B cell (primary cell): ENCODE data around the gene PUDP. TPM values are rescaled to one million over a fixed set of nuclear protein-coding genes. Genes with fewer than 3 reads are reported as not detected.

ENCODE experiments used
- ATAC-seq: fragments of 200-7000 bp; cut with Tn5 transposase; one replicate; pipeline ENCODE4 v1.10.0; 2021; ENCODE audit warnings: low read depth, mild to moderate bottlenecking, moderate number of reproducible peaks, moderate library complexity
- CTCF ChIA-PET: fragments of 350-600 bp; sonication (Branson Sonifier 250); formaldehyde crosslinking; loops from one replicate; lab custom pipeline; 2021; ENCODE audit warnings: antibody characterized with exemption, inconsistent platforms; lab: Charles Lee
- POLR2A ChIA-PET: fragments of 350-600 bp; sonication (Branson Sonifier 250); formaldehyde crosslinking; loops from one replicate; lab custom pipeline; 2021; ENCODE audit warnings: antibody characterized with exemption; lab: Charles Lee
- DNase-seq: peaks from one replicate; pipeline ENCODE4 v3.0.0; 2013
- H2AFZ ChIP-seq: 2 replicates; pipeline ENCODE4 v1.6.1; 2012; ENCODE audit warnings: mild to moderate bottlenecking, low read depth, low read length; ENCODE audit not compliant: insufficient read depth, poor library complexity, severe bottlenecking
- H3K27ac ChIP-seq, 2 donors: 1 replicate in 1 of 2; 2 replicates in 1 of 2; pipeline ENCODE4 v1.5.1; 2012 to 2013; ENCODE audit warnings: low read length in 2 of 2, mild to moderate bottlenecking in 2 of 2, moderate library complexity in 1 of 2
- H3K27me3 ChIP-seq, 4 experiments: fragments of 200-600 bp in 1 of 4; sonication (generic) in 1 of 4; replicated peaks in 1 of 4; 1 replicate in 2 of 4; 2 replicates in 2 of 4; pipeline versions ENCODE4 v1.6.1 to v1.7.0; 2013 to 2016; ENCODE audit warnings: low read length in 3 of 4, mild to moderate bottlenecking in 2 of 4, mixed read lengths in 1 of 4, moderate library complexity in 1 of 4; ENCODE audit not compliant: insufficient read depth in 4 of 4, control insufficient read depth in 3 of 4; ENCODE audit errors: control extremely low read depth in 1 of 4
- H3K36me3 ChIP-seq, 2 experiments: replicated peaks in 1 of 2; 1 replicate in 1 of 2; 2 replicates in 1 of 2; pipeline versions ENCODE4 v1.6.1 to v1.7.1; 2013; ENCODE audit warnings: low read length in 1 of 2; ENCODE audit not compliant: insufficient read depth in 2 of 2, control insufficient read depth in 1 of 2; ENCODE audit errors: control extremely low read depth in 1 of 2, extremely low read depth in 1 of 2
- H3K4me1 ChIP-seq, 2 donors: fragments of 200-600 bp in 1 of 2; sonication (generic) in 1 of 2; 1 replicate in 1 of 2; 2 replicates in 1 of 2; pipeline versions ENCODE4 v1.5.1 to v1.6.1; 2013 to 2017; ENCODE audit warnings: low read length in 2 of 2; ENCODE audit not compliant: control insufficient read depth in 2 of 2, insufficient read depth in 2 of 2
- H3K4me2 ChIP-seq: replicated peaks from 2 replicates; pipeline ENCODE3; 2012; ENCODE audit warnings: mild to moderate bottlenecking, low read depth, low read length; ENCODE audit not compliant: poor library complexity, severe bottlenecking
- H3K4me3 ChIP-seq, 5 experiments: fragments of 200-600 bp in 1 of 5; sonication (generic) in 1 of 5; 1 replicate in 3 of 5; 2 replicates in 2 of 5; pipeline versions ENCODE4 v1.5.1 to v1.7.0; 2011 to 2016; ENCODE audit warnings: low read length in 4 of 5, mild to moderate bottlenecking in 4 of 5, low read depth in 2 of 5, control low read depth in 1 of 5, moderate library complexity in 1 of 5; ENCODE audit not compliant: insufficient read depth in 1 of 5; ENCODE audit errors: control extremely low read depth in 1 of 5, extremely low read depth in 1 of 5
- H3K79me2 ChIP-seq: fragments of 200-600 bp; sonication (generic); one replicate; pipeline ENCODE4 v1.6.0; 2016; ENCODE audit warnings: low read length; ENCODE audit not compliant: control insufficient read depth, insufficient read depth
- H3K9ac ChIP-seq: fragments of 200-600 bp; sonication (generic); 2 replicates; pipeline ENCODE4 v1.6.1; 2017; ENCODE audit warnings: mild to moderate bottlenecking, low read length, moderate library complexity
- H3K9me3 ChIP-seq, 3 donors: one replicate each; pipeline versions ENCODE4 v1.6.1 to v1.7.1; 2013; ENCODE audit warnings: low read length in 2 of 3; ENCODE audit not compliant: control insufficient read depth in 2 of 3, insufficient read depth in 1 of 3; ENCODE audit errors: control extremely low read depth in 1 of 3
- H4K20me1 ChIP-seq: 2 replicates; pipeline ENCODE4 v1.6.0; 2012; ENCODE audit warnings: mild to moderate bottlenecking, low read length; ENCODE audit not compliant: insufficient read depth, control insufficient read depth, poor library complexity, severe bottlenecking
- H3K27ac Mint-ChIP-seq: one replicate; pipeline ENCODE4 v1.8.0; 2021; ENCODE audit warnings: mixed read lengths
- H3K27me3 Mint-ChIP-seq: one replicate; pipeline ENCODE4 v1.8.0; 2021; ENCODE audit warnings: mixed read lengths
- H3K4me1 Mint-ChIP-seq: one replicate; pipeline ENCODE4 v1.8.0; 2021; ENCODE audit warnings: mixed read lengths
- H3K4me3 Mint-ChIP-seq: one replicate; pipeline ENCODE4 v1.8.0; 2021; ENCODE audit warnings: mixed read lengths
- H3K9me3 Mint-ChIP-seq: one replicate; pipeline ENCODE4 v1.8.0; 2022; ENCODE audit warnings: mixed read lengths; ENCODE audit not compliant: insufficient read depth
- CTCF ChIP-seq: fragments of 200-600 bp; IDR thresholded peaks from one replicate; pipeline ENCODE4 v1.8.0; 2022; ENCODE audit warnings: antibody characterized with exemption, mild to moderate bottlenecking
- EZH2 ChIP-seq: IDR thresholded peaks from 2 replicates; pipeline ENCODE4 v1.6.1; 2012; ENCODE audit warnings: borderline replicate concordance, low read depth, mild to moderate bottlenecking, moderate library complexity, low read length; ENCODE audit not compliant: insufficient read depth, poor library complexity, severe bottlenecking
- WGBS: methylation state at CpG from one replicate; pipeline ENCODE4 v1.1.5; 2013; ENCODE audit warnings: missing lambda C conversion rate; ENCODE audit not compliant: insufficient coverage; 5-methylcytosine and 5-hydroxymethylcytosine counted together
- intact Hi-C: fragments of 100-400 bp; cut with micrococcal nuclease; formaldehyde crosslinking; loops from one replicate; pipeline ENCODE4 v1.10.0; 2022
- polyA plus RNA-seq: library from polyadenylated mRNA; depleted of rRNA; stranded (reverse); fragments of >200 nt; gene quantifications from 2 replicates; pipeline ENCODE4 v1.2.3, GENCODE V29; 2012
- total RNA-seq, 2 donors: library from RNA; stranded (reverse); fragments of 120-200 nt in 1 of 2; gene quantifications; 1 replicate in 1 of 2; 2 replicates in 1 of 2; pipeline versions ENCODE4 v1.2.3 to v1.2.4, GENCODE V29; 2013 to 2022

PUDP gene
- total and polyA plus RNA-seq, 2 donors (not counting 1 experiment from before 2014, with no cell fraction given), result 12.8 to 14.1 TPM

DNA sequence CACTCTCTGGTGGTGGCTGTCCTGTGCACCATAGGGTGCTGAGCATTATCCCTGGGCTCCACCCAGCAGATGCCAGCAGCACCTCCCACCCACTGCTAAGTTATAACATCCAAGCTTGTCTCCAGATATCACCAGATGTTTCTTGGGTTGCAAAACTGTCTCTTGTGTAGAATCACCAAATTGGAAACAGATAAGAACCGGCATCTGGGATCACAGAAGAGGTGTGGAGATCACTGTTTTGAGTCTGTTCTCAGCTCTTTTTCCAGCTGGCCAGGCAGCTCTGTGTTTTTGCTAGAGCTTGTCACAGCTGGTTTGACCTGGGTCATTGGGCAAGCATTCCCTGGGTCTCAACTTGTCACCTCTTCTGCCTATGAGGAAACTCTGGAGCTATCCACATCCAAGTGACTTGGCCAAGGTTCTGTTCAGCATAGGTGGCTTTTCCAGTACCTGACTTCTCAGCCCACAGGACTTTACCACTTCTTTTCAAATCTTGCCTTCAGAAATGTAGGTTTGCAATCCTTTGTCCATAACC lies 15.3 kb upstream of the PUDP start:
- Histone ChIP-seq H3K4me3 (no peak overlapping the region), H3K9me3 (no peaks in the 10 kb centered on the region), H3K4me2 (no peak overlapping the region), H3K27ac (no peak overlapping the region), H2AFZ (no peak overlapping the region), H3K79me2 (no peaks in the 10 kb centered on the region), H3K36me3 (no peaks in the 10 kb centered on the region), H4K20me1 (no peaks in the 10 kb centered on the region), H3K9ac (no peak overlapping the region), H3K27me3 (no peaks in the 10 kb centered on the region), H3K4me1 (no peaks in the 10 kb centered on the region)
- DNase-seq, result no peak
- TF ChIP-seq CTCF (no peak), EZH2 (no peak)
- Mint-ChIP-seq H3K9me3 (no peaks in the 10 kb centered on the region), H3K4me3 (no peak overlapping the region), H3K27me3 (no peaks in the 10 kb centered on the region), H3K4me1 (no peaks in the 10 kb centered on the region), H3K27ac (no peak overlapping the region)
- POLR2A ChIA-PET, result no interaction called here
- CTCF ChIA-PET, result no interaction called here
- intact Hi-C loops, result no loop called here
- WGBS, result 100% methylated on average over 1 of the region's 1 CpG
- no peak for ATAC-seq

DNA sequence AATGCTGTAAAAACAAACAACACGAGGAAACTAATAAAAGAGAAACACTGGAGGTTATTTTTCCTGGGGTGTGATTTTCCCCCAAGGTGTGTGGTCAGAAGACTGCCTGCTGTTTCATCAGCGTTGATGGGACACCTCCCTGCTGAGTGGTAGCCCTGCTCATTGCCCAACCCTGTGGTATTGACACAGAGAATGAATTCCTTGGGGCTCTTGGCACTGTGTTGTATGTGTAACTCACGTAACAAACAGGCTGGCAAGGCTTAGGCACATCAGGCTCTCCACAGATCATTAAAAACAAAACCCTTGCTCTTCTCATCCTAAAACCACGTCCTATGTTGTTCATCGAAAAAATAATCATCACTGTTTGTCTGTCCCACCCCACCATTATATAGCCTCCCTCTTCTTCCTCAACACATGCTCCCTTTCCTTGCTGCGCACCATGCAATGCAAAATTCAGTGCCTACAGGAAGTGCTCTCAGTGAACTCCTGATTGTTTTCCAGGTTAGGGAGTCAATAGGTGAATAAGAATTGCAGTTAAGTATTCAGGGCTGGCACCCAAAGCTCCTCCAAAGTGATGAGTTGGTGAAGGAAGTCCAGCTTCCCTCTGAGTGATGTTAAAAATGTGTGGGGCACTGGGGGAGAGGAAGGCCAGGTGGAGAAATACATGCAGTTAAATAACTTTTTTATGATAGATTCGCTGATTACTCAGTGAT lies 11.4 kb upstream of the PUDP start:
- Mint-ChIP-seq H3K27me3 (no peaks in the 10 kb centered on the region), H3K4me3 (no peak overlapping the region), H3K27ac (no peak overlapping the region), H3K4me1 (no peaks in the 10 kb centered on the region), H3K9me3 (no peaks in the 10 kb centered on the region)
- Histone ChIP-seq H3K36me3 (no peaks in the 10 kb centered on the region), H4K20me1 (no peaks in the 10 kb centered on the region), H3K79me2 (no peaks in the 10 kb centered on the region), H3K9ac (no peak overlapping the region), H3K9me3 (no peaks in the 10 kb centered on the region), H3K4me2 (no peak overlapping the region), H2AFZ (no peak overlapping the region), H3K4me1 (no peaks in the 10 kb centered on the region), H3K27me3 (no peaks in the 10 kb centered on the region), H3K4me3 (no peak overlapping the region), H3K27ac (no peak overlapping the region)
- ChIA-PET CTCF (no interaction called here), POLR2A (no interaction called here)
- 80% methylated on average over 2 of the region's 7 CpGs for WGBS
- no peak for TF ChIP-seq CTCF
- no peak for TF ChIP-seq EZH2
- DNase-seq (no peak), ATAC-seq (no peak)
- intact Hi-C loops, result no loop called here
